Vagina (tissue), 2 donors: ENCODE results near the gene FZR1.

ENCODE experiments used
- CTCF ChIP-seq, 3 experiments: fragments of 450-650 bp in 2 of 3; fragments of 200-600 bp in 1 of 3; sonication (generic) in 1 of 3; IDR thresholded peaks; one replicate each; pipeline ENCODE4 v1.5.1; 2017 to 2019; ENCODE audit warnings: antibody characterized with exemption in 3 of 3, mild to moderate bottlenecking in 2 of 3, moderate library complexity in 2 of 3
- POLR2AphosphoS5 ChIP-seq, 2 donors: sonication (generic); formaldehyde crosslinking; IDR thresholded peaks; one replicate each; pipeline ENCODE4 v1.9.0; 2017; ENCODE audit warnings: antibody characterized with exemption in 2 of 2, mild to moderate bottlenecking in 2 of 2, low read depth in 1 of 2; ENCODE audit not compliant: insufficient read depth in 1 of 2

DNA sequence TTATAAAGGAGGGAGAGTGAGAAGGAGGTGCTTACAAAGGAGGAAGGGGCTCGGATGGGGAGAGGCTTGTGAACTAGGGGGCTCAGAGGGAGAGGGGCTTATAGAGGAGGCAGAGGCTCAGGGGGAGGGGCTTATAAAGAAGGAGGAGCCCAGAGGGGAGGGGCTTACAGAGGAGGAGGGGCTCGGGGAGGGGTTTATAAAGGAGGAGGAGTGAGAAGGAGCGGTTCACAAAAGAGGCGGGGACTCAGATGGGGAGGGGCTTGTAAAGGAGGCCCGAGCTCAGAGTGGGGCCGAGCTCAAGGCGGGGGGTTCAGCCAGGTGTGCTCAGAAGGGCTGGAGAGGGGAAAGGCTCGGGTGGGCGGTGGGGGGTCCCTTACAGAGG, 26.3 kb upstream of the FZR1 start:
- TF ChIP-seq CTCF (IDR thresholded peaks at IDR 0.05) (no peak), POLR2AphosphoS5 (IDR thresholded peaks at IDR 0.05; ENCODE audit: insufficient read depth in 1 of 2, low read depth in 1 of 2) (no peak)
